HG03108 (cell line): ENCODE measurements around the gene MYL11.

Source experiments
- ATAC-seq: cut with Tn5 transposase; IDR thresholded peaks from one replicate; pipeline ENCODE4 v1.9.1; 2021; ENCODE audit warnings: moderate library complexity; ENCODE audit not compliant: unreplicated experiment

Gene MYL11

DNA sequence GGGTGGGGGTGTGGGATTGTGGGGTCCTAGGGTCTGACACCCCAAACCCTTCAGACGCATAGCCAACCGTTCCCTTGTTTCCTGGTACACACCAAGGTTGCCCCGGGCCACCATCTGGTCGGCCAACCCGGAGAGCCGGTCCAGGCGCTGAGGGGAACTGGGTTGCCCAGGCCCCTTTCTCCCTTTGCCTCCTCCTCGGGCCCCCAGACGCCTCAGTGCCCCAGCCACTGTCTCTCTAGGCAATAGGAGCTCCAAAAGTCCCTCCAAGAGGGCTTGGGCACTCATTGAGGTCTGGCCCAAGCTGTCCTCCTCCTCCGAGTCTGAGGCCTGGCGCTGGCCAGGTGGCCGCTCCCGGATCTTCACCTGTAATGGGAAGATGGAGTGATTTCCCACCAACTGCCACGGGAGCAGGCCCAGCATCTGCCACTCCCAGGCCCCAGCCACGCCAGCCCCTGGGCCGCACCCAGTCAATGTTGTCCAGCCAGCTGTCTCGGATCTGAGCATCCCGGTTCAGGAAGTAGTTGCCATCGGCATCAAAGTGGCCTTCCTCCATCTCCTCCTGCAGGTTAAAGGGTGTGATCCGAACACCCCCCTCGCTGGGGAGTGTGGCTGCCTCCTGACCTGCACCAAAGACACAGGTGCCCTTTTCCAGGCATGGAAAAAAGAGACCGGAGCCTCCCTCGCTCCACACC lies 21.0 kb upstream of the MYL11 start:
- no peak for ATAC-seq

DNA sequence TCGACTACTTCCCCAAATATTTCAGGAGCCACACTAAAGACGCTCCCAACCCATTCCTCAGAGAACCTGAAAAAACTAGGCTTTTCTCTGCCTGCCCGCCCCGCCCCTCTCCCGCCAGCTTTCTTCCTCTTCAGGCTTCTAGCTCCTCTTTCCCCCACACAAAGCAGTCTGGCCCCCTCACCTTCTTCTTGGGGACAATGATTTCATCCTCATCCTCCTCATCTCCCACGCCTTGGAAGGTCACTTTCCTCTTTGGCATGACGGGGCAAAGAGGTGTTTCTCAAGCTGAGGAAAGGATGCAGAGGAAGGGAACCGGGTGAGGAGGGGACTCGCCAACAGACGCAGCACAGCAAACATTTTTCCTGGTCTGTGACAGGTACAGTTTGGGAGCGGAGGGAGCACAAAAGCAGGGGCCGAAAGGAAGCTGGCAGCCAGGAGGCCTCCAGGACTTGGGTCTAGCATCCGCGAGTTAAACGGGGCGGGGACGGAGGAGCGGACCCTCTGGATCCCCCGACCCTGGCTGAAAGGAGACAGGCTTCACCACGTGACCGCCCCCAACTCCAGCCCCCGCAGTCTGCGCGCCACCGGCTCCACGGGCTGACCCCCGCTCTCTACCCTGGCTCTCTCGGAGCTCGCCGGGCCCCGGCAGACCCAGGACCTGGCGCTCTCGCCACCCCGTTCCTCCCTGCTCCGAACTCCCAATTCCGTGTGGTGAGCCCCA lies 20.0 kb upstream of the MYL11 start:
- no peak for ATAC-seq

- peak; percentile 54 for ATAC-seq
Measured at GRCh38 chr16:30355144-30355953, 19.3 kb upstream of the MYL11 start, which contains the start of gene CD2BP2. TSS of gene CD2BP2 (minus strand) at chr16:30355308. CDS start at chr16:30354681, 627 bp downstream.

DNA sequence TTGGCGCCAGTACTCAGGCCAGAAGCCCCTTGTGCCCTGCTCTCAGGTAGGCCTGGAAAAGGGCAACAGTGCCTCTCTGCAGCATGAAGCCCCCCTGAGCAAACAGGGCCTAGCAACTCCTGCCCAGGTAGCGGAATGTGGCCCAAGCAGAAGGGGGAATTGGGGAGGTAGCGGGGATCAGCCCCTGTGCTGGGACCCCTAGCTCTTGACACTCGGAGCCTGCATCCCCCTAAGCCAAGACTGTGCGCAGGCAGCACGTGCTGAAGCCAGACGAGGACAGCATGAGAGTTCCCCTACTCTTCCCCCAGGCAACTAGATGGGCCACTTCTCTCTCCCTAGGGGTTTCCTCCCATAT lies 18.7 kb upstream of the MYL11 start:
- ATAC-seq = no peak

DNA sequence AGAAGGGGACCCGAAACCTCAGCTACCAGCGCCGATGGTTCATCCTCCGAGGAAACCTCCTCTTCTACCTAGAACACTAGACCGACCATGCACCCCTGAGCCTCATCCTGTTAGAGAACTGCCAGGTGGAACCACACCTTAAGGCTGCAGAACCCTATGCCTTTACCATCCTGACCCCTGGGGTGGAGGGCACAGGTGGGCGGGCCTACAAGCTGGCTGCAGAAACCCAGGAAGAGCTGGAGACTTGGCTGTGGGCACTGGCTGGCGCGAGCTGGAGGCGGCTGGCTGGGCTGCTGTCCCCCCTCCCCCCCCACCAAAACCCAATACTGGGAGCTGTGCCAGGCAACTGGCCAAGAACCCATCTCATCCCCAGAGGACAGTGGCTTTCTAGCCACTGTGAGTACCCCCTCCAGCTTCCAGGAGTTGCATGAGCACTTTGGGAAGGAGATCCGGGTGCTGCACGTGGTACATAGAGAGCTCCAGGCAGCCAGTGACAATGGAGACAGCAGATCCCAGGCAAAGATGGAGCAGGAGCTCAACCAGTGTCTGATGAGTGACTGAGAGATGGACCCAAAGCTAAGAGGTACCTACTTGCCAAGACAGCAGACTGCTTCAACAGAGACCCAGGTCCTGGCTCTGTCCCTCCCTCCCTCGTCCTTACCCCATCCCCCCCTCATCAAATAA lies 18.1 kb upstream of the MYL11 start:
- no peak for ATAC-seq

- ATAC-seq = no peak
Measured at GRCh38 chr16:30357085-30357714, 17.4 kb upstream of the MYL11 start.

DNA sequence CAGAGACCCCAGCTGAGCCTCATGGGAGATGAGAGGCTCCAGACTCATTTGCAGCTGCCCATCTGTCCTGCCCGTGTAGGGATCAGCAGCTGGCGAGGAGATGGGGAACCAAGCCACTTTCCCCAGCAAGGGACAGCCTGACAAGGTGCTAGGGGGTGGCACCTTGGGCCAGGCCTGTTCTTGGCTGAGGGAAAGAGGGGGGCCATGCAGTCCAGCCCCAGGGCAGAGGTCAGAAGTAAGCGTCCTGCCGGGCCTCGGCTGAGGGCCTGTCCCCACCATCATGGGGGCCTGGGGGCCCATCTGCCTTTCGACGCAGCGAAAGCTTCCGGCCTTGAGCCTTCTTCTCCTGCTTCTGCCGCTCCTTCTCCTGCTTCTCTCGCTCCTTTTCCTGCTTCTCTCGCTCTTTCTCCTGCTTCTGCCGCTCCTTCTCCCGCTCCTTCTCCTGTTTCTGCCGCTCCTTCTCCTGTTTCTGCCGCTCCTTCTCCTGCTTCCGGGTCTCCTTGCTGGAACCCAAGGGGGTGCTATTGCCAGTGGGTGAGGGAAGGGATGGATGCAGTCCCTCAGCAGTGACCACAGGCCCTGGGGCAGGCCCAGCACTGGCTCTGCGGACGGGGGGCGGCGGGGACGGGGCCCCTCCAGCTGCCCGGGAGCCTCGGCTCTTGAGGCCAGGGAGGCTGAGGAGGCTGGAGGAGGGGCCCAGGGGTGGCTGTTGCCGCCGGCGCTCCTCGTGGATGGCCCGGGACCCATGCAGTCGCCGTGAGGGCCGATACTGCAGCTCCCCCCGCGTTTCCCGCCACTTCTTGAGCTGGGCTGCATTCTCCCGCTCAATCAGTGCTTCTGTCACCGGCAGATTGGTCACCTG lies 16.7 kb upstream of the MYL11 start:
- ATAC-seq = no peak

DNA sequence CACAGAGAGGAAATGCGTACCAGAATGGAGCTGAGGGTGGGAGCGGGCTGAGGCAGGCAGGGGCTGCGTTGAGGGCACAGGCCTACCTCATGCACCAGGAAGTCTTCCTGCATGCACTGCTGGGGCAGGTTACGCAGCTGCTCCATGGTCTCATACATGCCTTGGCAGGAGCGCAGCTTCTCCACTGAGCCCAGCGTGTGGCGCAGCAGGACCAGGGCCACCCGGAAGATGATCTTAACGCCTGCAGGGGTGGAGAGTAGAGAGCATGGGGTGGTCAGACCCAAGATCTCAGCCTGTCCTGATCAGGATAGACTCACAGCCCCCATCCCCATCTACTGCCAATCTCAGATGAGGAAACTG lies 16.0 kb upstream of the MYL11 start:
- no peak for ATAC-seq

GRCh38 chr16:30358990-30359870 lies 15.4 kb upstream of the MYL11 start:
- no peak for ATAC-seq

- ATAC-seq = no peak
Measured at GRCh38 chr16:30359871-30360170, 14.8 kb upstream of the MYL11 start.

DNA sequence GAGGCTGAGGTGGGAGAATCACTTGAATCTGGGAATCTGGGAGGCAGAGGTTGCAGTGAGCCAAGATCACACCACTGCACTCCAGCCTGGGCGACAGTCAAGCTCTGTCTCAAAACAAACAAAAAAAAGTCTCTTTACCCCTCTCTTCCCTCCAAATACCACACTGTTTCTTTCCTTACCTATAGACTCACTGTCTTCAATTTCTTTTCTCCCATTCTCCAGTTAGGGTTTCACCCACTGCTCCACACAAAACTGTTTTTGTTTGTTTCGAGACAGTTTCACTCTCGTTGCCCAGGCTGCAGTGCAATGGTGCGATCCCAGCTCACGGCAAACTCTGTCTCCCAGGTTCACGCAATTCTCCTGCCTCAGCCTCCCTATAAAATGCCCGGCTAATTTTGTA lies 13.4 kb upstream of the MYL11 start:
- no peak for ATAC-seq

DNA sequence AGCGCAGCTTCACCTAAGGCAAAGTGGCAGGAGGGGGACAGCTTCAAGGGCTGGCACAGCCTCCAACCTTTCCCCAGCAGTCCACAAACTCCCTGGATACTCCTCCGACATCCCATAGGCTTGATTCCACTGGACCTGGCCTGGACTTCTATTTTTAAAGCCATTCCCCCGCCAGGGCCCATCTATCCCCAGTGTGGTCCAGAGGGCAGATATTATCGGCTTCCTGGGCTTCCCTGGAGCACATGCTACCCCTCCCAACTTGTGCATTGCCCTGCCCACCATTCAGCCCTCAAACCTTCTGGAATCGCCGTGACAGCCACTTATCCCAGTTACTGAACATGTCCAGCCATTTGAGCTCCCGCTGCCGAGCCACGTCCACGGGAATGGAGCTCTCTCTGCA lies 9.4 kb upstream of the MYL11 start:
- ATAC-seq = no peak

- no peak for ATAC-seq
Measured at GRCh38 chr16:30366511-30366910, 8.1 kb upstream of the MYL11 start.

- ATAC-seq = no peak
Measured at GRCh38 chr16:30367349-30368009, 7.1 kb upstream of the MYL11 start.

DNA sequence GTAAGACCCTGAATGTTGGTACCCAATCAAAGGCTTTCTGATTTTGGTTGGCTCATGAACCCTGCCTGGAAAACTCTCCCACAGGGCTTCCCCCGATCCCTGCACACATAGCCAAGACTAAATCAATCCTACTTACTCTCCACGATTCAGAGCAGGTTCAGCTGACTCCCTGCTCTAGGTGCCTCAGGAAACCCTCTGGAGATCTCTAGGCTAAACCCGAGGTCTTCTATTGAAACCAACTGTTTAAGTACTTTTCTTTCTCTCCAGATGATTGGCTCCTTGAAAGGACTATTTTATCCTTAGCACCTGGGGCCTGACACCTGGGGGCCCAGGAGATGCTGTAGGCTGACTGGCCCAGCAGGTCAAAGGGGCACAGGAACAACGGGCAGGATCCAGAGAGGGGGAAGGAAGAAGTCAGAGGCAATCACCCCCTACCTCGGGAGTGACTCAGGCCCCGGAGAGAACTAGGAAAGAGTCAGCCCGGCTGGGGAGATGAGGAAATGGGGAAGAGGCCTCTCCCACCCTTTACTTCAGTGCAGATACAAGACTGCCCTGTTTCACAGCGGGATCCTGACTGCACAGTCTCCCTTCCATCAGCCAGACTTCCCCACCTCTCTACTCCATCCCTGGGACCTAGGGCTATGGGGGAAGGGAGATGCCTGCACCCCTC lies 6.3 kb upstream of the MYL11 start:
- no peak for ATAC-seq

DNA sequence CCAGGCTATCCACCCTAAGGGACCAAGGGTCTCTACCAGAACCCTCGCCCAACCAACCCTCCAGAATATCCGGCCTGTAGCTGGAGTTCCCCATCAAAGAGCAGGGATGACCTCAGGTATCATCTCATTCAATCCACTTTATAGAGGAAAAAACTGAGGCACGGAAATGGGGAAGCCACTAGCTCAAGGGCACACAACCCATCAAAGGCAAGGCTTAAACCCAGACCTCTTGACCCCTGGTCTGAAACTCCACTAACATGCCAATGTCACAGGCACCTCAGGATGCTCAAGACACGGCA lies 5.9 kb upstream of the MYL11 start:
- no peak for ATAC-seq

GRCh38 chr16:30369091-30369937 lies 5.3 kb upstream of the MYL11 start:
- ATAC-seq = no peak
